Measurements from ENCODE around the gene LRRC15.

Gene LRRC15

GRCh38 chr3:194313560-194314387, 55.8 kb downstream of the LRRC15 start:
- no peak for DNase-seq

- DNase-seq, result no peak
These were observed 56.7 kb downstream of the LRRC15 start for GRCh38 chr3:194312743-194313281.

GRCh38 chr3:194312186-194312742, 57.3 kb downstream of the LRRC15 start:
- no peak for DNase-seq

GRCh38 chr3:194311000-194311399, 58.5 kb downstream of the LRRC15 start:
- no peak for DNase-seq

- no peak for DNase-seq
These were observed 59.3 kb downstream of the LRRC15 start for GRCh38 chr3:194310060-194310835.

GRCh38 chr3:194308601-194309449, 60.7 kb downstream of the LRRC15 start:
- no peak for DNase-seq

GRCh38 chr3:194307849-194308248, 61.7 kb downstream of the LRRC15 start:
- DNase-seq, result no peak

- peak; percentile 73 for DNase-seq
These were observed 62.5 kb downstream of the LRRC15 start for GRCh38 chr3:194306771-194307640.

GRCh38 chr3:194306109-194306686, 63.3 kb downstream of the LRRC15 start:
- peak; percentile 98 for DNase-seq

GRCh38 chr3:194305356-194306108, 64.0 kb downstream of the LRRC15 start:
- no peak for DNase-seq
